Stimulated activated CD4-positive, alpha-beta T cell treated with anti-CD3 and anti-CD28 coated beads, Interleukin-4, amount 100 ng/mL, for 1 hour (primary cell): ENCODE measurements around the gene BEAN1.

Source experiments
- DNase-seq: peaks from one replicate; pipeline ENCODE4 v3.0.0-alpha.2; 2020

BEAN1 gene, protein sequence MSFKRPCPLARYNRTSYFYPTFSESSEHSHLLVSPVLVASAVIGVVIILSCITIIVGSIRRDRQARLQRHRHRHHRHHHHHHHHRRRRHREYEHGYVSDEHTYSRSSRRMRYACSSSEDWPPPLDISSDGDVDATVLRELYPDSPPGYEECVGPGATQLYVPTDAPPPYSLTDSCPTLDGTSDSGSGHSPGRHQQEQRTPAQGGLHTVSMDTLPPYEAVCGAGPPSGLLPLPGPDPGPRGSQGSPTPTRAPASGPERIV

DNA sequence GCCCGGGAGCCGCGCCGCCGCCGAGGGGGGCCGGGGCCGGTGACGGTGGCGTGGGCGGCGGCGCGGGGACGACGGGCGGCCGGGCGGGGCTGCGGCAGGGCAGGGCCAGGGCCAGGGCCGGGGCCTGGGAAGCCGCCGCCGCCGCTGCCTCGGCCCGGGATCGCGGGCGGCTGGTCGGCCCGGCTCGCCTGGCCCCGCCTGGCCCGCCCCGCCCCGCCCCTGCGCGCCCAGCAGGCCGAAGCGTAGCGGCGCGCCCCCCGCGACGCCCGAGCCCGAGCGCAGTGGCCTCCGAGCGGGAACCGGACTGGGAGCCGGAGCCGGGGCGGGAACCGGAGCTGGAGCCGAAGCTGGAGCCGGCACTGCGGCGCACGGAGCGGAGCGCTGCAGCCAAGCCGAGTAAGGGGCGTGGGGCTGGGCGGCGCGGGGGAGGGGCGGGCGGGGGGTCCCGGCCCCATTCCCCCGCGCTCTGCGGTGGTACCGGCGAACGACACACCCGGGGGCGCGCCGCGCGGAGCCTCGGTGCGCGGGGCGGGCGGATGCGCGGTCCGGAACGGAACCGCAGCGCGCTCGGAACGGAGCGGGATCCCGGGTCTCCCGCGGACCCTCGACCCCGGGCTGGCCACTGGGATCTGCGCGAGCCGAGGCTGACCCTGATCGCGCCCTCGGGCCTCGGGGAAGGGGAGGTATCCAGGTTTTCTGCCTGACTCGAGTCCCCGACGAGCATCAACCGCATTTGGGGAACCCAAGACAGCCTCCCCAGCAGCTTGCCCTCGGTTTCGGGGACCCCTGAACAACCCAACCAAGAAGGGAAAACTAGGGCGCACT lies at the start of gene BEAN1:
TSS of gene BEAN1 (plus strand) at position 260 of the 825 bp plus-strand sequence. CDS start 10,382 bp downstream, outside the sequence.
- DNase-seq, result peak; percentile 19

DNA sequence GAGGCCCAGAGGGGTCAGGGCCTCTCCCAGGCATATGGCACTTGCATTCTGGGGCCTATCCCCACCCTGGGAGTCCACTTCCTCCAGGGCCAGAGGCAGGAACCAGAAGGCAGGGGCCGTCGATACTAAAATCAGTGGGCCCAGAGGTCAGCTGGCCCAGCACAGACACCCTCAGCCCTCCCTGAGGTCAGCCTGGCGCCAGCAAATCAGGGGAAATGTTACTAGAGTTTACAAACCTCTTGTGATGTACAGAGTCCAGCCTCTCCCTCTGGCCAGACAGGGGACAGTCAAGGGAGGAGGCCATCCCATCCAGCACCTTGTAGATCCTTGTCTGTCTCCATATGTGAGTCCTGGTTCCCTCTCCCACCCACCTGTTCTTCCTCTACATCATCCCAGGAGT lies 49.8 kb upstream of the BEAN1 start:
- no peak for DNase-seq

DNA sequence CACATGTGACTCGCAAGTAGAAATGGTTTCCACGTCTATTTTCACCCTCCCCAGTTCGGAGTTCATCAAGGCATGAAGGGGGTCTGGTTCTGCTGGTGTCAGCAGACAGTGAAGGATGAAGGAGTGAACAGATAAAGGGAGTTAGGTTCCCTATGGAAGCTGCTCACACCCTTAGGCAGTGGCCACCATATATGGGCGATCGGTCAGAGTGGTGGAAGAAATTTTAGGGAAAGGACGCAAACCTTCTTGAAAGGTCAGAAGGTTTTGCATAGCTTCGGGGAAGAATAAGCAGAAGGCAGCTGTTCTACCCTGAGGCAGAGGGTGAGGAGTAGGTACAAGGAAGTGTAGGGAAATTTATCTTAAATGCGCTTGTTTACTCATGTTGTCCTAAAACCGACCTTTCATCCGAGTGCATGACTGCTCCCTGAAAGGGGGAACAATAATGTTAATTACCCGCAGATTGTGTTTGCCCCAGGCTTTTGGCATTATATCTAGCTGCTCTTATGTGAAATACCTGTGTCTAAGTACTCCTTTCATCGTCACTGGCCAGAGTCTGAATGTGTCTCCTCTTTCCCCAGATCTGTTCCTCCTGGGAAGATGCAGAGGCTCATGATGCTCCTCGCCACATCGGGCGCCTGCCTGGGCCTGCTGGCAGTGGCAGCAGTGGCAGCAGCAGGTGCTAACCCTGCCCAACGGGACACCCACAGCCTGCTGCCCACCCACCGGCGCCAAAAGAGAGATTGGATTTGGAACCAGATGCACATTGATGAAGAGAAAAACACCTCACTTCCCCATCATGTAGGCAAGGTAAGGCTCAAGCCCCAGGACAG lies 48.1 kb upstream of the BEAN1 start:
- DNase-seq, result no peak

DNA sequence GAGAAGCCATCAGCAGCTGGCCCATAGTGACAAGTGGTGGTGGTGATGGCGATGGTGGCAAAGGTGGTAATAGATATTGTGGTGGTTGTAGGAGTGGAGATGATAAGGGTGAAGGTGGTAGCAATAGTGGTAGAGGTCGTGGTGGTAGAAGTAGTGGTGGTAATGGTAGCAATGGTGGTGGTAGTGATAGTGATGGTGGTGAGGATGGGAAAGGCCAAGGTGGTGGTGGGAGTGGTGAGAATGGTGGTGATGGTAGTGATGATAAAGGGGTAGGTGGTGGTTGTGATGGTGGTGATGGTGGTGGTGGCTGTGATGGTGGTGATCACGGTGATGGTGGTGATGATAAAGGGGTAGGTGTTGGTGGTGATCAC lies 47.5 kb upstream of the BEAN1 start:
- DNase-seq, result no peak

DNA sequence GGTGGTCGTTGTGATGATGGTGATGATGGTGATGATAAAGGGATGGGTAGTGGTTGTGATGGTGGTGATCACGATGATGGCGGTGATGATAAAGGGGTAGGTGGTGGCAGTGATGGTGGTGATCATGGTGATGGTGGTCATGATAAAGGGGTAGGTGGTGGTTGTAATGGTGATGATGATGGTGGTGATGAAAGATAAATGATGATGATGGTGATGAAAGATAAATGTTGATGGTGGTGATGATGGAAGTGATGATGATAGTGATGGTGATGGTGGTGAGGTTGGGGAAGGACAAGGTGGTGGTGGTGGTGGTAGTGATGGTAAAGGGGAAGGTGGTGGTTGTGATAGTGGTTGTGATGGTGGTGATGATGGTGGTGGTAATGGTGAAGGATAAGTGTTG lies 46.7 kb upstream of the BEAN1 start:
- no peak for DNase-seq

DNA sequence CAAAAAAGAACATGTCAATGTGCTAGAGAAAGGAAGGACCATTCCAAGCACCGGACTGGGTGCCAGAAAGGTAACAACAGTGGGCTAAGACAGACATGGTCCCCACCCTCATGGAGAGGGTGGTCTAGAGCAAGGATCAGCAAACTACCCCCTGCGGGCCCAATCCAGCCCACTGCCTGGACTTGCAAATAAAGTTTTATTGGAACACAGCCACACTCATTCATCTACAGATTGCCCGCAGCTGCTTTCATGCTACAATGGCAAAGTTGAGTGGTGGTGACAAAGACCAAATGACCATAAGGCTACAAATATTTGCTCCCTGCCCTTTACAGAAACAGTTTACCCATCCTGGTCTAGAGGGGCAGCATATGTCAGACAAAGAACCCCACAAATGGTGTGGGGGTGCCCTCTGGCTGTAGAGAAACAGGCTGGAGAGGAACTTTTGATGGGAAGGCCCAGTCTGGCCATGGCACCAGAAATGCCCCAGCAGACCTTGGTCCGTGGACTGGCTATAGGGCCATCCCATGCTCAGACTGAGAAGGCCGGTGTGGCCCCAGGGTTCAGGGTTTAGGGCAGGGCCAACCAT lies 45.4 kb upstream of the BEAN1 start:
- DNase-seq, result no peak

DNA sequence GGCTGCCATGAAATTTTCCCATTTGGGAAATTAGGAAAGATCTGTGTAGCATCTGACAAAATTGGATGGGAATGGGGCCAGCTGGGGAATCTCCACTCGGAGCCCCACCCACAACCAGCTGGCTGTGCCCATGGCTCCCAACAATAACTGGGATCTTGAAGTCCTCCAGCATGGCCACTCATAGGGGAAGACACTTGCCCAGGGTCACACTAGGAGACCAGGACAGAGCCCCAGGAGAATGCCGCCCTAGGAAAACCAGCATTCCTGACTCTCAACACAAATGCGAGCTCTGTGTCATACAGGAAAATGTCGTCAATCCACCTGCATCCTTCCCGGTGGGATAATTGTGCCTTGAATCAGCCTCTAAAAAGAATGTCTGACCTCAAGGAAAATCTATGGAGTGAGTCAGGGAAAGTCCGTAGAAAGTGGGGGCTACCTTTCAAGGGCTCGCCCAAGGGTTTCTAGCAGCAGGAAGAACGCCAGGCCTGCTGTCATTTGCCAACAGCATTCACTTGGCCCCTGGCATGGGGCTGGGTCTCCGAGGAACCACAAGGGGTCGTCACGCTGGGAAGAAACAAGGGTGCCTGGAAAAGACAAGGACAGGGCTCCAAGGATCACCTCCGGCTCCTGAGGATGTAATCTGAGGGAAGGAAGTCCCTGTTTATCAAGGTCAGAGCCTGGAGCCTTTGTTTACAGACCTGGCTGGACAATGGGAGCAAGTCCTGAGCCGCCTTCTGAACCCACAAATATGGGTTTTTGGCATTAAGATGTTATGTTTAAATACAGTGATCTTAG lies 44.7 kb upstream of the BEAN1 start:
- DNase-seq, result no peak

DNA sequence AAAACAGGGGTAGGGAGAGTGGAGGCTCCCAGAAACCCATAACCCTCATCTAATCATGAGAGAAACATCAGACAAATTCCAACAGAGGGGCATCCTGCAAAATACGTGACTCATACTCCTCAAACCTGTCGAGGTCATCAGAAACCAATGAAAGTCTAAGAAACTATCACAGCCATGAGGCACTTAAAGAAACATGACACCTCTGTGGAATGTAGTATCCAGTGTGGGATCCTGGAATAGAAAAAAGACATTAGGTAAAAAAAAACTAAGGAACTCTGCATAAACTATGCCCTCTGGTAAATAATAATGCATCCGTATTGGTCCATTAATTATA lies 44.2 kb upstream of the BEAN1 start:
- no peak for DNase-seq

DNA sequence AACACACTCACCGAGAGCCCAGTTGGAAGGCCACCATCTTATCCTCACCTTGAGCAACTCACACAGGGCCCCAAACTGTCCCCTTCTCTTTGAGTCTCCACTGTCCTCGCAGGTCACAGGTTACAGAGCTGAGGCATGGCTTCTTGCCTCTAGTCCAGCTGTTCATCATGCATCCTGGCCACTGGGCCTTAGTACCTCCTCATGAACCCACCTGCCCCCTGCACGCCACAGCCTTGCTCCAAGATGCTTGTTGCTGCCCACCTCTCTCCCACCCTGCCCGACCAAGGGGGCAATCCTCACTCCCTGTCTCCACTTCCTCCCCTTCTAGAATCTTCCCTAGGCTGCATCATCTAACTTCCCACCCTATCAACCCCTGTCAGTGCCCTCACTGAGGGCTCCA lies 43.5 kb upstream of the BEAN1 start:
- no peak for DNase-seq

DNA sequence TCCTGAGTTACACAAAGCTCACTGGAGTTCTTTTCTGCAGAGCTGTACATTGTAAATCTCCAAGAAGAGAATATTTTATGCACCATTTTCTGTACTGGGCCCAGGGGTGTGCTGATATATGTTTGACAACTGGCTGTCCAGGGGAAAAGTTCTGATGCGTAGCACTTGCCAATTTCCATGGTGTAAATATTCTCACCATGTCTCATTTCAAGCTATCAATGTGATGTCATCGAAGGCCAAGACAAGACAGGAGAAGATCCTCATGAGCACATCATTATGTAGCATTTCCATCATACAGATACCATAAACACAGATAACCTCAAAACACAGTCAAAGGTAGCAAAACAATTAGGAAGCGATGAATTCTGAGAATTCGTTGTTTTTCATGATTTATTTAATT lies 41.7 kb upstream of the BEAN1 start:
- DNase-seq, result no peak

DNA sequence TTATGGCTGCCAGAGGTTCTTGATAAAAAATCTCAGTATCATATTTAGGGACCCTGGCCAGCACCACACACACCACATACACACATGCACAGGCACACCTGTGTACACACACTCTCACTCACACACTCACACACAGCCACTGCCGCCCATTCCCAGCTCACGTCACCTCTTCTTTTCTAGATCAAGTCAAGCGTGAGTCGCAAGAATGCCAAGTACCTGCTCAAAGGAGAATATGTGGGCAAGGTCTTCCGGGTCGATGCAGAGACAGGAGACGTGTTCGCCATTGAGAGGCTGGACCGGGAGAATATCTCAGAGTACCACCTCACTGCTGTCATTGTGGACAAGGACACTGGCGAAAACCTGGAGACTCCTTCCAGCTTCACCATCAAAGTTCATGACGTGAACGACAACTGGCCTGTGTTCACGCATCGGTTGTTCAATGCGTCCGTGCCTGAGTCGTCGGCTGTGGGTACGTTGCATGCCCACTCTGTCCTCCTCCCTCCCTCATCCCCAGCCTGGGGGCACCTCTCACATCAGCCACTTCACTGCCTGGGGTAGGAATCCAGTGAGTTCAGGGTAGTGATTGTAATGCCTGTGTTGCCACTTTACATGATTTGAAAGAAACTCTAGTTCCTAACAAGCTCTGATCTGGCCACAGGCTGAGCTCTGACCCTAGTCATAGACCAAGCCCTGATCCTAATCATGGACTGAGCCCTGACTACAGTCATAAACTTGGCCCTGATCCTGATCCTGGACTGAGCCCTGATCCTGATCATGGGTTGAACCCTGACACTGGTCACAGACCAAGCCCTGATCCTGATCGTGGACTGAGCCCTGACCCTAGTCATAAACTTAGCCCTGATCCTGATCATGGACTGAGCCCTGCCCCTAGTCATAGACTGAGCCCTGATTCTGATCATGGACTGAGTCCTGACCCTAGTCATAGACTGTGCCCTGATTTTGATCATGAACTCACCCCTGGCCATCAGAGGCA lies 40.2 kb upstream of the BEAN1 start:
- DNase-seq, result no peak

DNA sequence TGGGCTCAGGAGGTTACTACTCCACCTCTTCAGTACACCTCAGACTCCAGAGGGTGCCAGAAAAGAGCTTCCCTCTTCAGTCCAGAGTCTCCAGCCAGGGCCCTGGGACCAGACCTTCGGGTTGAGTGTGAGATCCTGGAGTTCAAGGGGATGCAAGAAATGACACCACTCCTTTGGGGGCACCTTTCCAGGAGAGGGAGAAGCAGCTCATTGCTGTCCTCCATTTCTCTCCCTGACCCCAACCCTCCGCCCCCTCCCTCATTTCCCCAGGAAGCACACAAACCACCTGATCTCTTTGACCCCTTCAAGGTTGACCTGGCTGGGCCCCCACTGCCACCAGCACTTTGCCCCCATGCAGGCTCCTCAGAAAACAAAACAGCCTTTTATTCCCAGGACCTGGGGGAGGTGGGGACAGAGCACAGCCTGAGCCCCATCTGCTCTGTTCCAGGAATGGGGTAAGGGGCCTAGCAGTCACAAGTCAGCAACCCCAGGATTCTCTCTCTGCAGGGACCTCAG lies 39.2 kb upstream of the BEAN1 start:
- no peak for DNase-seq

DNA sequence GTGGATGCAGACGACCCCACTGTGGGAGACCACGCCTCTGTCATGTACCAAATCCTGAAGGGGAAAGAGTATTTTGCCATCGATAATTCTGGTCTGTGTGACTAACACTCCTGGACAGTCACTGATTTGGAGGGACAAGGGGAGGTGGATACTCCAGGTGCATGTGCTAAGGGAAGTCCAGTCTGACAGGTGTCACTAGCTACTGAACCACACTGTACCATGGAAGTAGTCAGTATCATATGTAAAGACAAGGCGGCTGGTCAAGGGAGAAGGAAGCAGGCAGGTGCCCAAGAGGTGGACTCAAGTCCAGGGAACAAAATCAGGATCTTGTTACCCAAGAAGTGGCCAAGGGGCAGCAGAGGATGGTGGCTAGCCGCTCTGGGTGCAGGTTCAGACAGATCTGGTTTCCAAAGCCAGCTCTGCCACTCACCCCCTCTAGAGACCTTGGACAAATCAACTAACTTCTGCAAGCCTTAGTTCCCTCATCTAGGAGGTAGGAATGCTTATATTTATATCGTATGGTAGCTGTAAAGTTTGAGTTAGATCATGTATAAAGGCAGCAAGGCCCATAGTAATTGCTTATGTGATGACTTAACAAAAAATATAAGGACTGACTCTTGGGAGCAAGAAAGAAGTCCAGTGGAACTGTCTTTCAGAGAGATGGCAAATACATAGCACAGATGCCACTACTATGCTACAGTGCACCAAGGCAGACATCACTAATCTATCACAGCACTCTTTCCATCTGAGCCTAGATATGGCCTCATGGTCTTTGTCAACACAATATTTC lies 38.5 kb upstream of the BEAN1 start:
- no peak for DNase-seq

DNA sequence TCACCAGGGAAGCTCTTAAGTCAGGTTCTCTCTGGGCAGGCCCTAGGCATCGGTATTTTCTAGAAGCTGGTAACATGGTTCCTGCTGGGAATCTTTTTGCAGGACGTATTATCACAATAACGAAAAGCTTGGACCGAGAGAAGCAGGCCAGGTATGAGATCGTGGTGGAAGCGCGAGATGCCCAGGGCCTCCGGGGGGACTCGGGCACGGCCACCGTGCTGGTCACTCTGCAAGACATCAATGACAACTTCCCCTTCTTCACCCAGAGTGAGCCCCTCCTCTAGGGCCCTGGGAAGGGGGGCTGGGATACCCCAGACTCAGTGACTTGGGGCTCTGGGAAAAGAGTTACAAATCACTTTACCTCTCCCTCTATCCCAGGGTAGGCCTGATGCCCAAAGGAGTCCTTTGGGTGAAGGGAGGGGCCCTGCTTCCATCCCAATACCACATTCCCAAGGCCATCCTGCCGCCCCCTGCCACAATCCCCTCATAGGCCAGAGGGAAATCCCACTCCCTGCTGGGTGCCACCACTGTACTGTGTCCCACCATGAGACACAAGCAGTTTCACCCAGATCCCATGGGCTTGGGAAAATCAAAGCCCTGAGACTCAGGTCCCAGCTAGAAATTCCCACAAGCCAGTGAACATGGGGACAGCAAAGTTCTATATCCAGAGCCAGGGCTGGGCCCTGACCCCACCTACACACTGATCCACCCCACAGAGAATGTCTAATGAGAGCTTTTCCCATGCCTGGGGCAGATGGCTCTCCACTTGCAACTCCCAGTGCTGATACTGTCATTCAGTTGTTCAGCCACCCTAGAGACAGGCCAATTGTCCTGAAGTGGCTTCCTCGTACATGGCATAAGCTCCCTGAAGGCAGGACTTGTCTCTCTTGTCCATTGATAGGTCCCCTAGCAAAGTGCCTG lies 37.6 kb upstream of the BEAN1 start:
- no peak for DNase-seq

DNA sequence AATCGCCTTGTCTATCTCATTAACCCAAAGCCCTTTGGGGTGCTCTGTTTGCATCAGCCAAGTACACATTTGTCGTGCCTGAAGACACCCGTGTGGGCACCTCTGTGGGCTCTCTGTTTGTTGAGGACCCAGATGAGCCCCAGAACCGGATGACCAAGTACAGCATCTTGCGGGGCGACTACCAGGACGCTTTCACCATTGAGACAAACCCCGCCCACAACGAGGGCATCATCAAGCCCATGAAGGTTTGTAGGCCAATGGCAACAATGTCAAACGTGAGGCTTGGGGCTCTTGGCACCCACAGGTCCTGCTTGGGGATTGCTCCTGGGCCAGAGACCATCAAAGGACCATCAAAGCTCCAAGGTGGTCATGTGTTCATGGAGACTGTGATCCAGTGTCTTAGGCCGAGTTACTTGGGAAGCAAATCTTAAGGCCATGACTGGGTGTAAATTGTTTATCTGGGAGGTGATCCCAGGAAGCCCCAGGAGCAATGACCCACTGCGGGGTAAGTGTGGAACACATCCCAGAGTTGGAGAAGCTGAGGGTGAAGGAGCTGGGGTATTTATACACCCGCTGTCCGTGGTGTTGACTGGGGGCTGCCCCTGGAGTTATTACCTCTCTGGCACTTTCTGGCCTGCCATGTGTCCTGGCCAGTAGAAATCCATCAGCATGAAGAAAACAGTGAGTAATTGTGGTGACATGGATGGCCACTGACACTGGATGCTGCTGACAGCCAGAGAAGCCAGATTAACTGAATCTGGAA lies 36.6 kb upstream of the BEAN1 start:
- no peak for DNase-seq

DNA sequence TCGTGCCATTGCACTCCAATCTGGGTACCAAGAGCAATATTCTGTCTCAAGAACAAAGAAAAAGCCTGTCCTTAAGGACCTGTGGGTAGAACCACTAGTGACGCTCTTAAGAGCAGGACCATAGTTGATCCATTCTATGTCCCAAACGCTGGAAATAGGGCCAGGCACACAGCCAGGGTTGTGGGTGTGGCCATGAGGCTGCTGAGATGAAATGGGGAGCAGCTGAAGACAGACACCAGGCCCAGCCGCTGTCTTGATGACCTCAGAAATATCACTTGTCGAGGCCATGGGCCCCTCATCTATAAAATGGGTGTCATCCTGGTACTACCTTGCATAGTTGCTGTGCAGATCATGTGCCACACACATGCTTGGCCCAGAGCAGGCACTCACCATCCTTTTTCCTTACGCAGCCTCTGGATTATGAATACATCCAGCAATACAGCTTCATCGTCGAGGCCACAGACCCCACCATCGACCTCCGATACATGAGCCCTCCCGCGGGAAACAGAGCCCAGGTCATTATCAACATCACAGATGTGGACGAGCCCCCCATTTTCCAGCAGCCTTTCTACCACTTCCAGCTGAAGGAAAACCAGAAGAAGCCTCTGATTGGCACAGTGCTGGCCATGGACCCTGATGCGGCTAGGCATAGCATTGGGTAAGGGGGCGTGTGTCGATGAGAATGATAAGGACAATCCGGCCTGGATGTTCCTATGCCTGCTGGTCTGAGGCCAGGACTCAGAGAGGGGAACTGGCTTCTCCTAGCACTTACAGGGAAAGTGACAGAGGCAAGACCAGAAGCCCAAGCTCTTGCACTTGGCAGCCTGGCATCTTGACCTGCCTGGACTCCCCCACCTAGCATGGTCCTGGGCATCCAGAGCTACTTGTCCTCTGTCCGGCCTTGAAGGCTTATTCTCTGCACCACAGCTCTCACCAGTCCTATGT lies 35.1 kb upstream of the BEAN1 start:
- no peak for DNase-seq
